Measurements from ENCODE around the gene DBF4B.

Gene DBF4B

GRCh38 chr17:44795421-44795820 lies 87.0 kb downstream of the DBF4B start:
- H3K4me3 ChIP-seq (ENCODE audit: low read depth, low read length), result no peak overlapping the region
- no peak for TF ChIP-seq CTCF (IDR thresholded peaks at IDR 0.05; ENCODE audit: insufficient read depth, low read depth, low read length, missing control alignments)
- no peak for DNase-seq (ENCODE audit: low read depth)

GRCh38 chr17:44795928-44796327 lies 87.5 kb downstream of the DBF4B start:
- no peak for DNase-seq (ENCODE audit: low read depth)
- TF ChIP-seq CTCF (IDR thresholded peaks at IDR 0.05; ENCODE audit: insufficient read depth, low read depth, low read length, missing control alignments), result no peak
- no peak overlapping the region for H3K4me3 ChIP-seq (ENCODE audit: low read depth, low read length)

GRCh38 chr17:44796731-44797130 lies 88.3 kb downstream of the DBF4B start:
- H3K4me3 ChIP-seq (ENCODE audit: low read depth, low read length), result no peak overlapping the region
- DNase-seq (ENCODE audit: low read depth), result no peak
- TF ChIP-seq CTCF (IDR thresholded peaks at IDR 0.05; ENCODE audit: insufficient read depth, low read depth, low read length, missing control alignments), result no peak

- TF ChIP-seq CTCF (IDR thresholded peaks at IDR 0.05; ENCODE audit: insufficient read depth, low read depth, low read length, missing control alignments), result no peak
- no peak overlapping the region for H3K4me3 ChIP-seq (ENCODE audit: low read depth, low read length)
- DNase-seq (ENCODE audit: low read depth), result no peak
Measured at GRCh38 chr17:44797802-44798201, 89.3 kb downstream of the DBF4B start.

- no peak for TF ChIP-seq CTCF (IDR thresholded peaks at IDR 0.05; ENCODE audit: insufficient read depth, low read depth, low read length, missing control alignments)
- H3K4me3 ChIP-seq (ENCODE audit: low read depth, low read length), result no peak overlapping the region
- no peak for DNase-seq (ENCODE audit: low read depth)
Measured at GRCh38 chr17:44798356-44798755, 89.9 kb downstream of the DBF4B start.

Data from GM12865 (cell line).